ENCODE results near the gene ENTPD2. TPM values are rescaled to one million over a fixed set of nuclear protein-coding genes. Genes with fewer than 3 reads are reported as not detected.

Gene ENTPD2
- total RNA-seq, 2 experiments from 2014 or later, result not detected

- ChIA-PET POLR2A (interaction anchor here (1.3 kb wide), 1 partner anchor 16 kb away, joined by 3 read pairs; no protein-coding TSS in a partner anchor), CTCF (interaction anchor here (0.8 to 3.2 kb wide), 6 partner anchors 9 to 27 kb away, joined by 4 to 11 read pairs (median 6); partner anchors contain the start of gene SAPCD2)
Observed at GRCh38 chr9:137055385-137056364, 1.8 kb upstream of the ENTPD2 start.

GRCh38 chr9:137054932-137055384, 1.1 kb upstream of the ENTPD2 start:
- CTCF ChIA-PET, result interaction anchor here (0.8 to 3.2 kb wide), 6 partner anchors 8 to 26 kb away, joined by 4 to 11 read pairs (median 6); partner anchors contain the start of gene SAPCD2
- POLR2A ChIA-PET, result interaction anchor here (1.3 kb wide), 1 partner anchor 16 kb away, joined by 3 read pairs; no protein-coding TSS in a partner anchor

GRCh38 chr9:137052998-137053943, 590 bp downstream of the ENTPD2 start:
- POLR2A ChIA-PET, result interaction anchor here (0.6 kb wide), 1 partner anchor 48 kb away, joined by 4 read pairs; no protein-coding TSS in a partner anchor
- CTCF ChIA-PET, result interaction anchor here (0.6 to 2.7 kb wide), 6 partner anchors 14 to 312 kb away, joined by 3 to 17 read pairs (median 6); no protein-coding TSS in a partner anchor

GRCh38 chr9:137052293-137052692, 1.6 kb downstream of the ENTPD2 start:
- ChIA-PET POLR2A (interaction anchor here (0.5 to 0.6 kb wide), 2 partner anchors 18 to 49 kb away, joined by 4 read pairs; no protein-coding TSS in a partner anchor), CTCF (interaction anchor here (0.6 to 2.7 kb wide), 6 partner anchors 15 to 315 kb away, joined by 3 to 17 read pairs (median 6); no protein-coding TSS in a partner anchor)

- ChIA-PET CTCF (interaction anchor here (2.7 kb wide), 1 partner anchor 17 kb away, joined by 13 read pairs; no protein-coding TSS in a partner anchor), POLR2A (no interaction called here)
Observed at GRCh38 chr9:137051145-137051724, 2.6 kb downstream of the ENTPD2 start.

GRCh38 chr9:137050570-137050969, 3.3 kb downstream of the ENTPD2 start:
- CTCF ChIA-PET, result interaction anchor here (4.8 kb wide), 1 partner anchor 17 kb away, joined by 120 read pairs; the partner anchor contains the start of gene SAPCD2

GRCh38 chr9:137049544-137050449, 4.1 kb downstream of the ENTPD2 start:
- ChIA-PET POLR2A (no interaction called here), CTCF (interaction anchor here (0.6 to 4.8 kb wide), 6 partner anchors 11 to 171 kb away, joined by 3 to 120 read pairs (median 6); partner anchors contain the start of genes CLIC3 and SAPCD2)

More at GRCh38 chr9:137050570-137050969, 3.3 kb downstream of the ENTPD2 start:
- POLR2A ChIA-PET, result no interaction called here

- ChIA-PET POLR2A (interaction anchor here (0.9 kb wide), 1 partner anchor 9 kb away, joined by 3 read pairs; no protein-coding TSS in a partner anchor), CTCF (interaction anchor here (1.0 to 4.8 kb wide), 6 partner anchors 12 to 150 kb away, joined by 3 to 120 read pairs (median 8); partner anchors contain the start of genes CLIC3 and SAPCD2)
Observed at GRCh38 chr9:137048655-137049543, 5.0 kb downstream of the ENTPD2 start.

GRCh38 chr9:137046088-137046787, 7.6 kb downstream of the ENTPD2 start, which contains the start of gene NPDC1:
TSS of gene NPDC1 (minus strand) at chr9:137046177. CDS start at chr9:137045989, 188 bp downstream.
- POLR2A ChIA-PET, result interaction anchor here (0.6 to 1.3 kb wide), 6 partner anchors 11 to 249 kb away, joined by 3 to 8 read pairs (median 4); partner anchors contain the start of gene MAN1B1
- CTCF ChIA-PET, result interaction anchor here (0.6 to 4.8 kb wide), 27 partner anchors 9 to 257 kb away, joined by 3 to 120 read pairs (median 4); partner anchors contain the start of genes ABCA2, FUT7, MAN1B1 and PAXX

- ChIA-PET CTCF (interaction anchor here (0.8 to 4.8 kb wide), 15 partner anchors 9 to 256 kb away, joined by 3 to 120 read pairs (median 4); partner anchors contain the start of genes ABCA2, FUT7 and SAPCD2), POLR2A (interaction anchor here (0.6 to 1.2 kb wide), 2 partner anchors 11 to 246 kb away, joined by 3 to 6 read pairs; no protein-coding TSS in a partner anchor)
Observed at GRCh38 chr9:137045294-137046087, 8.4 kb downstream of the ENTPD2 start.

- CTCF ChIA-PET, result interaction anchor here (0.8 to 2.4 kb wide), 11 partner anchors 10 to 192 kb away, joined by 3 to 17 read pairs (median 4); partner anchors contain the start of genes FUT7 and RNF224
- POLR2A ChIA-PET, result interaction anchor here (0.7 to 1.2 kb wide), 2 partner anchors 10 to 23 kb away, joined by 6 to 10 read pairs; no protein-coding TSS in a partner anchor
Observed at GRCh38 chr9:137044502-137045177, 9.2 kb downstream of the ENTPD2 start.

GRCh38 chr9:137044037-137044436, 9.8 kb downstream of the ENTPD2 start:
- CTCF ChIA-PET, result interaction anchor here (1.0 to 2.4 kb wide), 8 partner anchors 9 to 183 kb away, joined by 3 to 17 read pairs (median 5); partner anchors contain the start of gene RNF224
- POLR2A ChIA-PET, result interaction anchor here (1.2 kb wide), 1 partner anchor 9 kb away, joined by 6 read pairs; no protein-coding TSS in a partner anchor
